Neutrophil (primary cell): ENCODE results near the gene SMURF2.
A peak's percentile ranks its signal among the peaks of the same experiment; 100 is the strongest.
"Not testable (repeated sequence)": the region's sequence is repeated elsewhere in the genome, so short reads cannot be mapped to it uniquely, and the experiment has no call there.

Source experiments
- H3K27ac ChIP-seq: fragments of 200-600 bp; sonication (generic); 2 replicates; pipeline ENCODE4 v1.5.1; 2016; ENCODE audit warnings: mild to moderate bottlenecking, moderate library complexity
- H3K27me3 ChIP-seq: fragments of 200-600 bp; sonication (generic); 2 replicates; pipeline ENCODE4 v1.6.0; 2016; ENCODE audit warnings: mild to moderate bottlenecking
- H3K36me3 ChIP-seq: fragments of 200-600 bp; sonication (generic); 2 replicates; pipeline ENCODE4 v1.5.1; 2017
- H3K4me1 ChIP-seq, 2 experiments: fragments of 200-600 bp in 1 of 2; sonication (generic) in 1 of 2; 1 replicate in 1 of 2; 2 replicates in 1 of 2; pipeline versions ENCODE4 v1.5.1 to v1.6.1; 2013 to 2016; ENCODE audit warnings: low read depth in 1 of 2, low read length in 1 of 2, mild to moderate bottlenecking in 1 of 2, moderate library complexity in 1 of 2; ENCODE audit not compliant: control insufficient read depth in 1 of 2, insufficient read depth in 1 of 2
- H3K4me3 ChIP-seq, 2 experiments: fragments of 200-600 bp in 1 of 2; sonication (generic) in 1 of 2; 1 replicate in 1 of 2; 2 replicates in 1 of 2; pipeline ENCODE4 v1.5.1; 2013 to 2016; ENCODE audit warnings: low read depth in 1 of 2, low read length in 1 of 2, mild to moderate bottlenecking in 1 of 2, moderate library complexity in 1 of 2
- H3K9me3 ChIP-seq: fragments of 200-600 bp; sonication (generic); 2 replicates; pipeline ENCODE4 v1.5.1; 2016
- TF ChIP-seq, protein P1 (sequence below): fragments of 200-600 bp; sonication (generic); IDR thresholded peaks from 2 replicates; pipeline ENCODE4 v1.5.1; 2016; ENCODE audit warnings: antibody characterized with exemption

Gene SMURF2

DNA sequence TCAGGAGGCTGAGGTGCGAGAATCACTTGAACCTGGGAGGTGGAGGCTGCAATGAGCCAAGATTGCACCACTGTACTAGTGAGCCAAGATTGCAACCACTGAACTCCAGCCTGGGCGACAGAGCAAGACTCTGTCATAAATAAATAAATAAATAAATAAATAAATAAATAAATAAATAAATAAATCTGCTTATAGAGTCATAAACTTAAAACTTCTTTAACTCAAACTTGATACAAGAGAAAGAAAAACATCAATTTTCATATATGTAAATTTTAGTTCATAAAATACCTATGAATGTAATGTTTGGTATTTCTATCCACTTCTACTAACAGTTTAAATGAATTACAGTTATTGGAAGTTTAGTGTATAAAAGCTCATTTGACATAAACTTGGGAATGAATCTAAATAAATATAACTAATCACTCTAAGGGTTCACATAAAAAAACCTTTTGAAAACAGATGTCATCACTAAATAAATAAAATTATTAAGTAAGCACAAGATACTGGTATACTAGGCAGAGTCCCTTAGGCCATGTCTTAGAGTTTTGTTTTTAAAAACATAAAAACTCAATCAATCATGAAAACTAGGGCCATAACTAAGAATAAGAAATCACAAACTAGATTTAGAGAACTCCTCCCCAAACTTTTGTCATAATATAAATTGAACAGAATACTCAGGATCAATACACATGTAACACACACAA is 54.1 kb downstream of the SMURF2 start:
- Histone ChIP-seq H3K4me3 (no peak overlapping the region), H3K36me3 (no peaks in the 10 kb centered on the region), H3K27ac (no peak overlapping the region), H3K4me1 (no peaks in the 10 kb centered on the region), H3K27me3 (no peaks in the 10 kb centered on the region), H3K9me3 (no peaks in the 10 kb centered on the region)
- TF ChIP-seq, protein P1, sequence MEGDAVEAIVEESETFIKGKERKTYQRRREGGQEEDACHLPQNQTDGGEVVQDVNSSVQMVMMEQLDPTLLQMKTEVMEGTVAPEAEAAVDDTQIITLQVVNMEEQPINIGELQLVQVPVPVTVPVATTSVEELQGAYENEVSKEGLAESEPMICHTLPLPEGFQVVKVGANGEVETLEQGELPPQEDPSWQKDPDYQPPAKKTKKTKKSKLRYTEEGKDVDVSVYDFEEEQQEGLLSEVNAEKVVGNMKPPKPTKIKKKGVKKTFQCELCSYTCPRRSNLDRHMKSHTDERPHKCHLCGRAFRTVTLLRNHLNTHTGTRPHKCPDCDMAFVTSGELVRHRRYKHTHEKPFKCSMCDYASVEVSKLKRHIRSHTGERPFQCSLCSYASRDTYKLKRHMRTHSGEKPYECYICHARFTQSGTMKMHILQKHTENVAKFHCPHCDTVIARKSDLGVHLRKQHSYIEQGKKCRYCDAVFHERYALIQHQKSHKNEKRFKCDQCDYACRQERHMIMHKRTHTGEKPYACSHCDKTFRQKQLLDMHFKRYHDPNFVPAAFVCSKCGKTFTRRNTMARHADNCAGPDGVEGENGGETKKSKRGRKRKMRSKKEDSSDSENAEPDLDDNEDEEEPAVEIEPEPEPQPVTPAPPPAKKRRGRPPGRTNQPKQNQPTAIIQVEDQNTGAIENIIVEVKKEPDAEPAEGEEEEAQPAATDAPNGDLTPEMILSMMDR = no peak

- not testable (repeated sequence) for H3K4me3 ChIP-seq, H3K27me3 ChIP-seq, H3K4me1 ChIP-seq, H3K27ac ChIP-seq, H3K9me3 ChIP-seq, H3K36me3 ChIP-seq
Observed at GRCh38 chr17:64604532-64604931, 57.6 kb downstream of the SMURF2 start.

DNA sequence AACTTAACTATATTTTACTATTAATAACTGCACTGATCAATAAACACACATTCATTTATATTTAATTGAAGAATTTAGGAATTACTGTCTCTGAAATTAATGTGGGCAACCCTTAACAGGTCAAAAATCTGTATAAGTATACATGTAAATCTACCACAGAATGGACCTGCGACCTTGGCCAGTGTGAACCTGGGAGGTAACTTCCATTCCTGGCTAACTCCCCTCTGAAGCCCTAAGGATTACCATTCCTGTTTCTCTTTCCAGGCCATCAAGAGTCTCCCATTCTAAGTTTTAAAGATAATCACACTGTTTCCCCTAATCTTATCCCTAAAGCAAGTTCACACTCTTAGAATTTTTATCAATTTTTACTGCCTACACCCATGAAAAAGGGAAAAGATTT is 58.1 kb downstream of the SMURF2 start:
- peaks cover 10 to 12% of the 10 kb centered on the region in 2 experiments for H3K4me1 ChIP-seq
- H3K27ac ChIP-seq = no peak overlapping the region
- no peaks in the 10 kb centered on the region for H3K36me3 ChIP-seq

GRCh38 chr17:64599827-64600226 is 62.3 kb downstream of the SMURF2 start:
- Histone ChIP-seq H3K27ac (peak overlapping the region; percentile 60), H3K4me1 (peaks cover 34 to 41% of the 10 kb centered on the region in 2 experiments), H3K27me3 (no peaks in the 10 kb centered on the region), H3K9me3 (no peaks in the 10 kb centered on the region), H3K36me3 (no peaks in the 10 kb centered on the region), H3K4me3 (no peak overlapping the region)
- TF ChIP-seq, protein P1 = no peak

More for the DNA sequence above, 58.1 kb downstream of the SMURF2 start:
- Histone ChIP-seq H3K9me3 (no peaks in the 10 kb centered on the region), H3K27me3 (no peaks in the 10 kb centered on the region), H3K4me3 (no peak overlapping the region)
- TF ChIP-seq, protein P1 = no peak

DNA sequence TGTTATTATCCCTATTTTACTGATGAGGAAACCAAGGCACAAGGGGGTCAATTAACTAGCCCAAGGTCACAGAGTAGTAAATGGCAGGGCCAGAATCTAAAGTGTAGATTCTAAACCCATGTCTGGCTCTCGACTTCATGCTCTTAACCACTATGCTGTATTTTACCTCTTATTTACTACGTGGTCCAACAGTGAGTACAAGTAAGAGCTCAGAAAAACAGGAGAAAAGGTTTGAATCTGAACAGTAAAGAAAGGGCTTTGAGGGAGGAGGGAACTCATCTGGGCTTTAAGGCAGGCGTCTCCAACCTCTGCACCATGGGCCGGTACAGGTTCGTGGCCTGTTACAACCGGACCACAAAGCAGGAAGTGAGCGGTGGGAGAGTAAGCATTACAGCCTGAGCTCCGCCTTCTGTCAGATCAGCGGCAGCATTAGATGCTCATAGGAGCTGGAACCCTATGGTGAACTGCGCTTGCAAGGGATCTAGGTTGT is 62.9 kb downstream of the SMURF2 start:
- H3K4me3 ChIP-seq = no peak overlapping the region
- H3K27ac ChIP-seq = peak overlapping the region; percentile 60
- H3K27me3 ChIP-seq = no peaks in the 10 kb centered on the region

DNA sequence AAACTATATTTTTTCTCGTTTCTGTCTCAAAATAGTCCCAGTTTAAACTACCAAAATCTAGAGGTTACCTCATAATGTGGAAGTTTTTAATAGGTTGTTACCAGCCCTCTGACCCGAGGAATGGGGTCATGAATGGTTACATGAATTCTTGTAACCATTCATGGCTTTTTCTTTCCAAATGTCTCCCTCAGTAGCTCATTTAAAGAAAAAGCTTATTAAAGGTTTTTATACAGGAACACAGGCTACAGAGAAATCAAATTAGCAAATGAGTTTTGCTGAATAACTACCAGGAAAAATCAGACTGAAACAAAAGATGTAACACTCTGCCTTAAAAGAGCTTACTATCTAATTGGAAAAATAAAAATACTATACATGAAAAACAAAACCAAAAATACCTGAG is 63.4 kb downstream of the SMURF2 start:
- Histone ChIP-seq H3K36me3 (no peaks in the 10 kb centered on the region), H3K4me3 (no peak overlapping the region), H3K9me3 (no peaks in the 10 kb centered on the region), H3K27me3 (no peaks in the 10 kb centered on the region), H3K27ac (peak overlapping the region; percentile 60), H3K4me1 (peaks cover 37 to 44% of the 10 kb centered on the region in 2 experiments)
- TF ChIP-seq, protein P1 = no peak

More for the DNA sequence above, 62.9 kb downstream of the SMURF2 start:
- TF ChIP-seq, protein P1 = no peak
- Histone ChIP-seq H3K36me3 (no peaks in the 10 kb centered on the region), H3K9me3 (no peaks in the 10 kb centered on the region), H3K4me1 (peaks cover 37 to 44% of the 10 kb centered on the region in 2 experiments)
